ENCODE measurements around the gene ASMTL.
"Not testable (repeated sequence)": the region's sequence is repeated elsewhere in the genome, so short reads cannot be mapped to it uniquely, and the experiment has no call there.

Gene ASMTL

DNA sequence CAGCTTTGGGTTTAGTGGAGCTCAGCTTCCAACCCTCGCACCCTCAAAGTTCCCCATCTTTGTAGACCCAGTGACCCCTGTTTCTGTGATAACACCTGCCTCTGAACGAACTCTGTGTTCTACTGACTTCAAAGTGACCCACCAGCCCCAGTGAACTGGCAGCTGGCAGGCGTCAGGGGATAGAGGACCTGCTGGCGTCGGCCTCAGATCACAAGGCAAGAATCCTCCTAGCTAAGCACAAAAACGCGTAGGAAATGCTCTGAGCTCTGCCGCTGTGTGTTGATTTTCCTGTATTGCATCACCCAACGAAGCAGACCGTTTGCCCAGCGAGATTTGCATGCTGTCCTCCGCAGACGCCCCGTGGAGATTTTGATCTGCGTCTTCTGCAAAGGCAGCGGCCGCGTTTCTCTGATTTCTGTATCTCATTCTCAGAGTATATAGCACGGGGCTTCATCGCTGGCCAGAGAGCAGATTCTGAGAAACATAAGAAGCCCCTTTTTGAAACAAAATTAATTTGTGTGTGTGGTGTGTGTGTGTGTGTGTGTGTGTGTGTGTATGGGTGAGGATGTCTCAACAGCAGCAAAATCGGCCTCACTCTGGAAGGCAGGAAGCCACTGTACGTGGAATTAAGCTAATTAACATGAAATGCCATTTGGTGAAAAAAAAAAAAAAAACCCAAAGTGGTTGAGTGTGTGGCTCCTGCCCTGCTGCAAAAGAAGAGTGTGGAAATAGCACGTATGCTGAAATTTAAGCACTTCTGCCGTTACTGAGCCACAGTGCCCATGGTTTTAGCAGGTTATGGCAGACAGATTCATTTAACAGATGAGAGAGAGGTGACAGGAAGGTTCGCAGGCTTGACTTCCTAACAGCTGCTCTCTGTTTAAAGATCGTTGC is 29.2 kb upstream of the ASMTL start:
- DNase-seq = peak; percentile 84

DNA sequence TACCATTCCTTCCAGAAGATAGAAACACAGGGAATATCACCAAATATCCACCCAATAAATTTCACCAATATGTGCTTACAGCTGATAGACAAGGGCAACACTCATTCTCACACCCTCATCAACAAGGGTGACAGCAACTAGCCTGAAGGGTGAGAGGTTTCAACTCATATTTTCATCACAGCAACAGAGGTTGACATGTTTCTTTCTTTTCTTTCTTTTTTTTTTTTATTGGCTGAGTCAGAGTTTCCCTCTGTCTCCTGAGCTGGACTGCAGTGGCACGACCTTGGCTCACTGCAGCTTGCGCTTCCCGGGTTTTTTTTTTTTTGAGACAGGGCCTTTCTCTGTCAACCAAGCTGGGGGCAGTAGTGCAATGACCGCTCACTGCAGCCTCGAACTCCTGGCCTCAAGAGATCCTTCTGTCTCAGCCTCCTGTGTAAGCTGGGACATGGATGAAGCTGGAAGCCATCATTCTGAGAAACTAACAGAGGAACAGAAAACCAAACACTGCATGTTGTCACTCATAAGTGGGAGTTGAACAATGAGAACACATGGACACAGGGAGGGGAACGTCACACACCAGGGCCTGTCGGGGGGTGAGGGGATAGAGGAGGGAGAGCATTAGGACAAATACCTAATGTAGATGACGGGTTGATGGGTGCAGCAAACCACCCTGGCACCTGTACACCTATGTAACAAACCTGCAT is 27.5 kb upstream of the ASMTL start:
- peak; percentile 48 for DNase-seq

DNA sequence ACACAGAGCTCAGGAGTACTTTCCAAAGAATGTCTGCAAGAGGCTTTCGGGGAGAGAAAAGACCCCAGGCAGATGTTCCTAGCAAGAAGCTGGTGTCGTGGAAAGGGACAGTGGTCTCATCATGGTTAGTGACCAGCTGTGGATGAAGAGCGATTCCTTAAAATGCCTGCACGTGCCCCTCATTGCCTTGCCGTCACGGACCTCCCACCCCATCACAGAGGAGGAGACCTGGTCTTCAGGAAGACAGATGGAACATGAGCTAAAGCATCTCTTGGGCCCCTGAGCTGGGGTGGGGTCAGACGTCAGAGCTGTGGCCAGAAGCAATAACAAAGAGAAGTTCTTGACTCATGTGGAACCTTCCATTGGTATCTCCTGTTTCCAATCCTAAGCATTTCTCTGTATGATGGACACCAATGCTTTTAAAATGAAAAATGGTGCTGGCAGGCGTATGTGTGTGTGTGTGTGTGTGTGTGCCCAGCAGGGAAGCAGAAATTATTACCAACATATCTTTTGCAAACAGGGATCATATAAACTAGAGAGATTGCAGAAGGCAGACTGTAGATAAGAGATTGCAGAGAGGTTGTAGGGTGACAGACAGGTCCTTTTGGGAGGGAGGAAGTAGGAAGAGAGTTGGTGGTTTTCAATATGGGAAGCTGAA is 25.2 kb upstream of the ASMTL start:
- peak; percentile 44 for DNase-seq

DNA sequence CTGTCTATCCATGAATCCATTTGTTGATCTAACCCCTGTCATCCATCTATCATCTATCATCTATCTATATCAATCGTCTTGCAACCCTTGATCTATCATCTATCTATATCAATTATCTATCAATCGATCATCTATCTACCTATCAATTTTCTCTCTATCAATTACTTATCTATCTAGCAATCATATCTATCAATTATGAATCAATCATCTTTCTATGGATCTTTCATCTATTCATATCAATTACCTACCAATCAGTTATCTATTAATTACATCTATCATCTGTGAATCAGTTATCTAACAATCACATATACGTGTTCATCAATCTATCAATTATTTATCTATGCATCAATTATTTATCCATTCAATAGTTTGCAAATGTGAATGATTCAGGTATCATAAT is 24.5 kb upstream of the ASMTL start:
- no peak for DNase-seq

DNA sequence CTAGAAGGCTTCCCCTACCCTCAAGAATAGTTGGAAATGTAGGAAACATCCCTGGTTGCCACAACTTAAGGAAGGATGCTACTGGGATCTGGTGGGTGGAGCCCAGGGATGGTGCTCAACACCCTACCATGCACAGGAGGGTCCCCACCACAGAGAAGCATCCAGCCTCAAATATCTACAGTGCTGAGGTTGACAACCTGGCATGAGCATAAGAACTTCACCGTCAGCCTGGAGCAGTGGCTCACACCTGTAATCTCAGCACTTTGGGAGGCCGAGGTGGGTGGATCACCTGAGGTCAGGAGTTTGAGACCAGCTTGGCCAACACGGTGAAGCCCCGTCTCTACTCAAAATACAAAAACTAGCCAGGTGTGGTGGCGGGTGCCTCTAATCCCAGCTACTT is 24.0 kb upstream of the ASMTL start:
- DNase-seq = no peak

DNA sequence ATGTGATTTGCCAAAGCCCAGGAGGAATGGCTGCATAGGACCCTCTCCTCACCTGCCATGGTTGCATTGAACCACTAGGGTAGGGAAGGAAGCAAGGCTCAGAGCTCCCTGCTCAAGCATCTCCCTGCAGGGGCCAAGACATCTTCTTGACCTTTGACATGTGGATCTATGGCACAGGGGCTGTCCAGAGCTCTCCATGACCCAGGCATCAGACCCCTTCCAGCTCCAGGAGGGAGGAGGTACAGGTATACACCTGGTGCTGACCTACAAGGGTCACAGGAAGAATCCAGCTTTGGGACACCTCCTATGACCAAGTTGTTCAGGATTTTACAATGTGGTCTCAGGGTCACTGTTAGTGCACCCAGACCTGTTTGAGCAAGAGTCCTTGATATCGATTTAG is 23.2 kb upstream of the ASMTL start:
- DNase-seq = no peak

DNA sequence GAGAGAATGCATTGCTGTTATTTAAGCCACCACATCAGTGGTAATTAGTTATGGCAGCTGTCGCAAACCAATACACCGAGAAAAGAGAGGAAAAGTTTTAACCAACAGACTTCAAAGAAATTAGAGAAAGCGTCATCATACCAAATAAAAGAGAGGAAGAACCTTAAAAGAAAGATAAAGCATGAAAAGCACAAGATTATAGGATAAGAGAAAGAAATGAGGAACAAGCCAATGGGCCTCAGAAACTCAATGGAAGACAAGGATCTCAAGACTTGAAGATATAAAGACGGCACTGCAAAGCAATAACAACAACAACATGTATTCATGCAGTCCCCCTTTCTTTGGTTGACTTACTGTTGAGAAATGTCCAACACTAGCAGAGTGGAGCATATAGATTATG is 22.8 kb upstream of the ASMTL start:
- DNase-seq = no peak

DNA sequence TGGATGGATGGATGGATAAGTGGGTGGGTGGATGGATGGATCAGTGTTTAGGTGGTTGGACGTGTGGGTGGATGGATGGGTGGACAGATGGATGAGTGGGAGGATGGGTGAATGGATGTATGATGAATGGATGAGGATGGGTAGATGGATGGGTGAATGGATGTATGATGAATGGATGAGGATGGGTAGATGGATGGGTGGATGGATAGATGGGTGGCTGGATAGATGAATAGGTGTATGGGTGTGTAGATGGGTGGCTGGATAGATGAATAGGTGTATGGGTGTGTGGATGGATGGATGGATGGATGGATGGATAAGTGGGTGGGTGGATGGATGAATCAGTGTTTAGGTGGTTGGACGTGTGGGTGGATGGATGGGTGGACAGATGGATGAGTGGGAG is 21.9 kb upstream of the ASMTL start:
- DNase-seq = not testable (repeated sequence)

DNA sequence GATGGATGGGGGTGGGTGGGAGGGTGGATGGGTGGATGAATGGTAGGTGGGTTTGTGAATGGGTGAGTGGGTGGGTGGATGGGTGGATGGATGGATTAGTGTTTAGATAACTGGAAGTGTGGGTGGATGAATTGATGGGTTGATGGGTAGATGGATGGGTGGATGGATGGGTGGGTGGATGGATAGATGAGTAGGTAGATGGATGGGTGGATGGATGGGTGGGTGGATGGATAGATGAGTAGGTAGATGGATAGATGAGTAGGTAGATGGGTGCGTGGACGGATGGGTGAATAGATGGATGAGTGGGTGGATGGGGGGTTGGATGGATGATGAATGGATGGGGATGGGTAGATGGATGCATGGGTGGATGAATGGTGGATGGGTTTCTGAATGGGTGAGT is 20.3 kb upstream of the ASMTL start:
- no peak for DNase-seq

DNA sequence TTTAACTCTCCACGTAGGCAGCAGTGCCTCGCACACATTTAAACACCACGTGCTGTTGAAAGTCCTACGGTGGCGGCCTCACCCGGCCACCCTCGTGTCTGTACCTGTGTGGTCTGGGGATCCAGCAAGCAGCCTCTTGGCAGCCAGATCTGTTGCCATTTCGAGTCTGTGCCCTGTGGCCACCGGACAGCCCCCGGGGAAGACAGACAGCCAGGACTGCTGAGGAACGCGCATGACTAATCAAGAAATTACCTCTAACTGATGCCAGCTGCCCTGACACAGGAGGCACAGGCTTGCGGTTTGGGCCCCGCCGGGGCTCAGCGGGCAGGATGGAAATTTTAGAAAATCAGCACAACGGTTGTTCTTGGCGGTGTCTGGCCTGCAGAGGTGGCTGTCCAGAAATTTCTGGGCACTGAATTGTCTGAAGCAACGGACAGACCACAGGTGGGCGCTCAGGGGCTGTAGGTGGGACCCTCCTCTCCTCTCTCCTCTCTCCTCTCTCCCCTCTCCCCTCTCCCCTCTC is 15.6 kb upstream of the ASMTL start:
- DNase-seq = peak; percentile 83

DNA sequence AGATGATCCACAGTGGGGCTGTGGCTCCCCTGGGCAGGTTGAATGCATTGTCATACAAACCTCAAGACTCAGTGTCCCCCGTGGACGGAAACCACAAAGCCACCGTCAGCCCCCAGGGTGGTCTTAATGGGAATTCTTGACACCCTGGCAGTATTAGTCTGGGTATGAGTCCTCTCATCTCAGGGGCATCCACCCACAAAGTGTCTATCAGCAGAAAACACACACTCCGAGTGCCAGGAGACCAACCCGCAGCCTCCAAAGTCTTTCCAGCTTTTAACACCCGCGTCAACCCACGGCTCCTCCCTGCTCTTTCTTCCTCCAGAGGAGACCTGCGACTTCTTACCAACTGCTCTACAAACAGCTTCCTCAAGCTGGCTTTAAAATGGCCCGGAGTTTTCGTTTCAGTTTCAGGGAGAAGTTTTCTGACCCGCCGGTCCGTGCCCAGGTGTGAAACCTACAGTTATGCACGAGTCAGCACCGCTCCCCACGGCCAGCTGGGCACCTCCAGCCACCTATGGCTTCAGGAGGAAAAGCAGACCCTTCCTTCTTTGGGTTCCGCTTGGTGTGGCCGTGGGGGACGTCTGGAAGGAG is 14.4 kb upstream of the ASMTL start:
- peak; percentile 67 for DNase-seq

DNA sequence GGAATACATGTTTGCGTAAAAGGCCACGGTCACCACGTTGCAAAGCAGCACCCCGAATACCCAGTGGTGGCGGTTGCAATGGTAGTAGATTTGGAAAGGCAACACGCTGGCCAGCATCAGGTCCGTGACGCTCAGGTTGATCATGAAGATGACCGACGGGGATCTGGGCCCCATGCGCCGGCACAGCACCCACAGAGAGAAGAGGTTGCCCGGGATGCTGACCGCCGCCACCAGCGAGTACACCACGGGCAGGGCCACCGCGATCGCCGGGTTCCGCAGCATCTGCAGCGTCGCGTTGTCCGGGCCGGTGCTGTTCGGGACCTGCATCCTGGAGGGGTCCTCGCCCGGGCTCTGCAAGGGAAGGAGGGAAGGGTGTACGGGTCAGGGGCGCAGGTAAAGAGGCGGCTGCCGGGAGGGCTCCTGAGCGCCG is 13.5 kb upstream of the ASMTL start:
- DNase-seq = no peak

DNA sequence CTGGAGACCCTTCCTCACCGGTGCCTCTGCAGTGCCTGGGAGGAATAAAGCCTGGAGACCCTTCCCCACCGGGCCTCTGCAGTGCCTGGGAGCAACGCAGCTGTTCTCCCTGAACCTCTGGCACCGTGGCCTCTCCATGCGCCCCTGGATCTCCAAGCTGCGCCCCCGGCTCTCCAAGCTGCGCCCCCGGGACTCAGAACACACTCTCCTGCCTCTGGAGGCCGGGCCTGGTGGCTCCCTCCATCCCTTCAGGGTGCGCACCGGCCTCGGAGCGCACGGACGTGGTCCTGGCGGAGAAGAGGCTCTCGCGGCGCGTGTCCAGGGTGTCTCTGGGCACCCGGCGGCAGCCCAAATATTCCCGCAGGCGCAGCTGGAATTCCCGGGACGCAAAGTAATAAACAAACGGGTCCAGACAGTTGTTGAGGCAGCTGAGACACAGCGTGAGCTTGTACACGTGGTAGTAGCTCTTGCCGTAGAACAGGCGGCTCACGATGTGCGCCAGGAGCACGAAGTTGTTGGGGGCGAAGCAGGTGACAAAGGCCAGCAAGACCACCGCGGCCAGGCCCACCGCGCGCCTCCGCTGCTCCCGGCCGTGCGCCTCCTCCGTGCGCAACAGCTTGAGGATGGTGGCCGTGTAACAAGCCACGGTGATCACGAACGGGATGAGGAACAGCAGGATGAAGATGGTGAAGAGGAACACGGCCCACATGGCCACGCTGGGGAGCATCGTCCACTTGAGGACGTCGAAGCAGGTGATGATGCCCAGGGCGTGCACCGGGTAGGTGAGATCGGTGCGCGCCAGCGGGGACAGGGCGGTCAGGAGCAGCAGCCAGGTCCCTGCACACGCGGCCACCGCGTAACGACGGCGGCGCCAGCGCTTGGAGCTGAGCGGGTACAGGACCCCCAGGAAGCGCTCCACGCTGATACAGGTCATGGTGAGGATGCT is 12.8 kb upstream of the ASMTL start:
- peak; percentile 54 for DNase-seq

DNA sequence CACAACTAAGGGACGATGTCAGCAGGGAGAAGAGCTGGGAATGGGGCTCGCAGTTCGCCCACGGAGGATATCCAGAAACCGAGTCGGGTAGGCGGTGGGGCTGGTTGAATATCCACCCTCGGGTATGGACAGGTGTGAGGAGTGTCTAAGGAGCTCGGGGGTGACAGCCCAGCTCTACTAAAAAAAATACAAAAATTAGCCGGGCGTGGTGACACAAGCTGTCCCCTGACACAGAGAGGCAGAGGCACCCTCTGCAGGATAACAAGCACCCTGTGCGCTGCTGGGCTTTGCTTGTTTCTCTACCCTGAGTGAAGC is 12.2 kb upstream of the ASMTL start:
- DNase-seq = no peak

DNA sequence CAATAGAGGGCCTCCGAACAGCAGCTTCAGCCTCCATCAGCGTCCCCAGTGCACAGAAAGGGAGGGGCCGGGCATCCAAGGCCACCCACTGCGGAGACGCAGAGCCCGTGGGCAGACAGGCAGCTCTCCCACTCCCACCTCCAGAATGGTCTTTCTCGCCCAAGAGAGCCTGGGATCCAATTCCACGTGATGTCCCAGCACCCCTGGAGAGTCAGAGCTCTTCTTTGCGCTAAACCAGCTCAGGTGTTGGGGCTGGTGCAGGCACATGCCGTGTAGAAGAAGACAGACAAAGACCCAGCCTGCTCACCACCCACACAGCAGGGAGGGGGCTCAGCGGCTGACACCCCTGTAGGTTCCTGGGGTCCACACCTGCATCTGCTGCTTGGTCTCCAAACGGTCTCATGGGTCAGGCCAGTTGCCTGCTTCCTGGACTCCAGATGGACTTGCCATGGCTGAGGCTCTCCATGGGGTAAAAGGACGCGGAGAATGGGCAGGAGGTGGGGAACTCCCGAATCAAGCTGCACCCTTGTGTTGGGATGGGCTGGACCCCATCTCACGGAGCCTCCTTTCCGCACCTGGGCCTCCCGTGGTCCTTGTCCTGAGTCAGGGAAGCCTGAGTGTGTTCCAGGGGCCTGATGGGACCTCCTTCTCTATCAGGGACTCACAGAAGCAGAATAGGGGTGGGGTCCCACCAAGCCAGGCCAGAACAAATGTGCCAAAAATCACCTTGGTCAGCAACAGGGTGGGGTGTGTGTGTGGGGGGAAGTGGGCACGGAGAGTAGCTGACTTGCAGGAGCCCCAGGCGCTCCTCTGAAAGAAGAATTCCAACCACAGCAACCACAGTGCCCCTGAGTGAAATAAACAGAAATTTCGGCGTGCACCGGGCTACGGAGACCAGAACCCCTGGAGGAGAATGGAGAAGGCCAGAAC is 11.6 kb upstream of the ASMTL start:
- DNase-seq = peak; percentile 63

DNA sequence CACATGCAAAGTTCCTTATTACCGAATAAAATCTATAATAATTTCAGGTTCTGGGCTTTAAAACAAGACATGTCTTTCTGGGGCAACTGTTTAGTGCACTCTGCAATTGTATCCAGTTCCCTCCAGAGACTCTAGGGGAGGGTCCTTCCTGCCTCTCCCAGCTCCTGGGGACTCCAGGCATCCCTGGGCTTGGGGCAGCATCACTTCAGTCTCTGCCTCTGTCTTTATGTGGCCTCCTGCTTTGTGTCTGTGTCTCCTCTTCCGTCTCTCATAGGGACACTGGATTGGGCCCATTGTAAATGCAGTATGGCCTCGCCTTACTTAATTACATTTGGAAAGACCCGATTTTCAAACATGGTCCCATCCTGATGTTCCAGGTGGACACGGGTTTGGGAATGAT is 10.9 kb upstream of the ASMTL start:
- peak; percentile 53 for DNase-seq

DNA sequence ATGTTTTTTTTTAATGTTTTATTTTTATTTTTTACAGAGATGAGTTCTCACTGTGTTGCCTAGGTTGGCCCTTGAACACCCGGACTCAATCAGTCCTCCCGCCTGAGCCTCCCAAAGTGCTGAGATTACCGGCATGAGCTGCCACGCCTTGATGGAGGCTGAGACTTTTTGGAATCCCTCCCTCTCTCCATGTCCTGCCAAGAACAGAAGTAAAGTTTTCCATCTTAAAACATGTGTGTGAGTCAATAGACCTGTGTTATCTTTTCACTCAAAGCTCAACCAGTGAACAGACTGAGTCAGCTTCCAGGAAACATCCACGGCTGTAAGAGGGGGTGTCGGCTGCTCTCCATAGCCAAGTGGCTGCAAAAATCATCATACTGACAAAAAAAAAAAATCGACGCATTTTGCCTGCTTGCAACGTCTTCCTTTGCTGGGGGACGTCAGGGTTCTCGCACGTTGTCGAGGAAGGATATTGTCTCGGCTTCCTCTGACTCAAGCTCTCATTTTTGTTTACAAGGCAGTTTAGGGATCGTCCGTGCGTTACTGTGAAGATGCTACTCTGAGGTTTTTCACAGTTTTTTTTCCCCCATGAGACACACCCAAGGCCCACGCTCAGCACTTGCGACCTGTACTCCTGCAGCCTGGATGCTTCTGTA is 10.0 kb upstream of the ASMTL start:
- peak; percentile 74 for DNase-seq

DNA sequence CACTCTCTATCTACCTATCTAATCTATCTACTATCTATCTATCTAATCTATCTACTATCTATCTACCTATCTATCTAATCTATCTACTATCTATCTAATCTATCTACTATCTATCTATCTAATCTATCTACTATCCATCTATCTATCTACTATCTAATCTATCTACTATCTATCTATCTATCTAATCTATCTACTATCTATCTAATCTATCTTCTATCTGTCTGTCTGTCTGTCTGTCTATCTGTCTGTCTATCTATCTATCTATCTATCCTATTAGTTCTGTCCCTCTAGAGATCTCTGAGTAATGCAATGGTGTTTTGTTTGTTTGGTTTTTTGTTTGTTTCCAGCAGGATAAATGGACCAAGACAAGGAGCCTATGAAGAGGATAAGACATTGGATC is 9.4 kb upstream of the ASMTL start:
- no peak for DNase-seq

DNA sequence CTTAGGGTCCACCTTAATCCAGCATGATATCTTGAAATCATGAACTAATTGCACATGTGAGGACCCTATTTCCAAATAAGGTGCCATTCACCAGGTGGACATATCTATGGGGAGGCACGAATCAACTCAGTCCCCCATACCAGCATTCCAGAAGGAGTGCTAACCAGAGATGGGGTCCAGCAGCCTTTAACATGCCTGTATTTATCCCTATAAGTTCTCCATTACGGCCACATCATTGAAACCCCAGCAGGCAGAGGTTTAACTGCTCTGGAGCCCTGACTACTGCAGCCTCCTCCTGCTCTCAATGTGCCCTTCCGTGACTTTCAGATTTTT is 3.2 kb upstream of the ASMTL start:
- DNase-seq = peak; percentile 17

DNA sequence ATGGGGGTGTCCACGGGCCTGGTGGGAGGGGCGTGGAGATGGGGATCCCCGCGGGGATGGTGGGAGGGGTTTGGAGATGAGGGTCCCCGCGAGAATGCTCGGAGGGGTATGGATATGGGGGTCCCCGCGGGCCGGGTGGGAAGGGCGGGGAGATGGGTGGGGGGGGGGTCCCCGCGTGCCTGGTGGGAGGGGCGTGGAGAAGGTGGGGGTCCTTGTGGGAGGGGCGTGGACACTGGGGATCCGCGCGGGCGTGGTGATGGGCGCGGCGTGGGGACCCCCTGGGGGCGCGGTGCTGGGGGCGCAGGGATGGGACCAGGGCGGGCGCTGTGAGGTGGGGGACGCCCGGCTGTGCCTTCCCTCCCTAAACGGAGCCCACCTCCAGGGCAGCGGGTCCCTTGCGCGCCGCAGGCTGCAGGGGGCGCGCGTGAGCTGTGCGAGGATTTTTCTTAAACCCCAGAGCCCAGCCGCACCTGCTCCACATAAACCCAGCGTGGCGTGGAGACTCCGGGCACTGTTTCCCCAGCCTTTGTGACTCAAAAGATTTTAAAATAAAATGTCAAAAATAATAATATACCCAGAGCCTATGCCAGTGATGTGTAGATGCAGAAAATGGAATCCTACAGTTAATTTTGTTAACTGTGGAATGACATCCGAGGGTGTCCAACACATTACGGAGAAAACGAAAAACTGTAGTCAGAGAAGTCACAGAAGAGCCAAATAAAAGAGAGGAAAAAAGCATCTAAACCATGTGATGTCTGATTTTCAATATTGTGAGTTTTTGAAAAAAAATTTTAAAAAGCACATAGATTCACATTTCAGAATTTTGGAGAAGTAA is 1.5 kb upstream of the ASMTL start:
- peak; percentile 99 for DNase-seq

Data from activated CD8-positive, alpha-beta memory T cell treated with anti-CD3 and anti-CD28 coated beads, Interleukin-2, amount 50 U/mL, for 48 hours (primary cell).